SIG-M5 treated with dmso at 0.1 percent for 504 hours (cell line): ENCODE results near the gene TUBAL3.

Experiments used
- DNase-seq: peaks from one replicate; lab custom pipeline; 2025; ENCODE audit not compliant: unreplicated experiment; lab: John Stamatoyannopoulos, UW

The TUBAL3 gene

GRCh38 chr10:5343979-5344378 lies 60.6 kb downstream of the TUBAL3 start:
- DNase-seq: no peak

- DNase-seq: no peak
Observed at GRCh38 chr10:5343561-5343960, 61.1 kb downstream of the TUBAL3 start.
